K562 (cell line): Measurements from ENCODE around the gene SLC49A3. TPM values are rescaled to one million over a fixed set of nuclear protein-coding genes. Genes with fewer than 3 reads are reported as not detected.

Source experiments
- ATAC-seq: fragments of 200-7000 bp; cut with Tn5 transposase; 3 replicates; pipeline ENCODE4 v1.9.1; 2020; ENCODE audit warnings: moderate library complexity
- BruUV-seq: library from RNA; stranded (reverse); fragments of 400-500 nt; replicated peaks from 2 replicates; lab custom pipeline; 2021; lab: Mats Ljungman, UMichigan
- CTCF ChIA-PET: fragments of 300-600 bp; formaldehyde crosslinking; extraction: SDS; loops from one replicate; lab custom pipeline; 2021; ENCODE audit warnings: low intra/inter-chr PET ratio; lab: Yijun Ruan, JAX
- POLR2A ChIA-PET: fragments of 300-600, 350-650 bp; sonication (Branson Sonifier 250); formaldehyde crosslinking; extraction: SDS; loops from one replicate; lab custom pipeline; 2021; ENCODE audit warnings: antibody characterized with exemption, inconsistent platforms; lab: Yijun Ruan, JAX
- DNase-seq, 4 experiments: peaks; one replicate each; pipeline versions ENCODE4 v3.0.0 to v3.0.0-alpha.2; 2011 to 2018; ENCODE audit warnings: low spot score in 3 of 4, mixed read lengths in 3 of 4; ENCODE audit errors: extremely low read depth in 1 of 4
- FAIRE-seq: peaks from 2 replicates; lab custom pipeline; 2011; peaks lifted over from hg19 to GRCh38; lab: Jason Lieb, UNC
- H2AFZ ChIP-seq: 2 replicates; pipeline ENCODE4 v1.6.0; 2011; ENCODE audit warnings: low read depth, low read length, control low read depth, inconsistent platforms
- H3K27ac ChIP-seq: fragments of 200-600 bp; 3 replicates; pipeline ENCODE4 v1.8.0; 2011; ENCODE audit warnings: low read depth, mild to moderate bottlenecking, control low read depth, inconsistent platforms, low read length, moderate library complexity, mixed read lengths; ENCODE audit errors: extremely low read depth
- H3K27me3 ChIP-seq, 2 experiments: fragments of 300-600 bp in 1 of 2; 2 replicates in 1 of 2; 3 replicates in 1 of 2; pipeline versions ENCODE4 v1.6.0 to v1.8.0; 2011; ENCODE audit warnings: inconsistent platforms in 2 of 2, low read length in 2 of 2, mild to moderate bottlenecking in 1 of 2, mixed read lengths in 1 of 2, moderate library complexity in 1 of 2; ENCODE audit not compliant: control insufficient read depth in 2 of 2, insufficient read depth in 2 of 2
- H3K36me3 ChIP-seq: fragments of 300-600 bp; 3 replicates; pipeline ENCODE4 v1.8.0; 2011; ENCODE audit warnings: mild to moderate bottlenecking, low read length, inconsistent platforms; ENCODE audit not compliant: control insufficient read depth, insufficient read depth
- H3K4me1 ChIP-seq, 2 experiments: fragments of 200-600 bp in 1 of 2; replicated peaks in 1 of 2; 2 replicates in 1 of 2; 3 replicates in 1 of 2; pipeline versions ENCODE4 v1.5.1 to v1.8.0; 2011; ENCODE audit warnings: inconsistent platforms in 2 of 2, low read length in 2 of 2, mild to moderate bottlenecking in 1 of 2, mixed read lengths in 1 of 2, moderate library complexity in 1 of 2; ENCODE audit not compliant: control insufficient read depth in 2 of 2, insufficient read depth in 2 of 2
- H3K4me2 ChIP-seq: 2 replicates; pipeline ENCODE4 v1.6.1; 2011; ENCODE audit warnings: low read length, control low read depth, inconsistent platforms, mixed read lengths; ENCODE audit not compliant: insufficient read depth
- H3K4me3 ChIP-seq: fragments of 200-600 bp; sonication (generic), shearing (Covaris generic); 2 replicates; pipeline ENCODE4 v1.5.1; 2016; ENCODE audit warnings: control low read depth, inconsistent platforms
- H3K79me2 ChIP-seq: fragments of 200-600 bp; 3 replicates; pipeline ENCODE4 v1.8.0; 2011; ENCODE audit warnings: low read length, inconsistent platforms; ENCODE audit not compliant: control insufficient read depth, insufficient read depth
- H3K9ac ChIP-seq, 2 experiments: 2 replicates each; pipeline versions ENCODE4 v1.6.0 to v1.6.1; 2011; ENCODE audit warnings: low read depth in 2 of 2, low read length in 2 of 2, control low read depth in 1 of 2, inconsistent platforms in 1 of 2, mild to moderate bottlenecking in 1 of 2, mixed read lengths in 1 of 2; ENCODE audit not compliant: insufficient read depth in 1 of 2
- H3K9me1 ChIP-seq: one replicate; pipeline ENCODE4 v1.6.0; 2011; ENCODE audit warnings: inconsistent platforms, mild to moderate bottlenecking, low read length, moderate library complexity; ENCODE audit not compliant: control insufficient read depth, insufficient read depth
- H3K9me3 ChIP-seq: replicated peaks from 2 replicates; pipeline ENCODE4 v1.5.1; 2011; ENCODE audit warnings: low read depth, low read length, inconsistent platforms; ENCODE audit not compliant: control insufficient read depth, insufficient read depth
- H4K20me1 ChIP-seq: replicated peaks from 2 replicates; pipeline ENCODE4 v1.6.1; 2011; ENCODE audit warnings: low read length, inconsistent platforms, mixed read lengths; ENCODE audit not compliant: control insufficient read depth, insufficient read depth
- BRD9 ChIP-seq: fragments of 450-650 bp; IDR thresholded peaks from 2 replicates; pipeline ENCODE4 v1.6.1; 2018; ENCODE audit warnings: low read depth; ENCODE audit not compliant: partially characterized antibody
- CREBBP ChIP-seq: IDR thresholded peaks from one replicate; pipeline ENCODE4 v1.6.1; 2012; ENCODE audit warnings: low read depth, mild to moderate bottlenecking, control low read depth, inconsistent platforms, low read length
- HNRNPH1 ChIP-seq: fragments of 200-400 bp; formaldehyde crosslinking; optimal IDR thresholded peaks from 2 replicates; pipeline ENCODE3; 2017; ENCODE audit warnings: low read depth, mild to moderate bottlenecking, low read length, moderate library complexity
- SP1 ChIP-seq: sonication (generic); formaldehyde crosslinking; IDR thresholded peaks from 2 replicates; pipeline ENCODE4 v1.8.1; 2022; ENCODE audit warnings: mild to moderate bottlenecking, missing genetic modification reagents
- STAT5A ChIP-seq: IDR thresholded peaks from 2 replicates; pipeline ENCODE4 v1.6.1; 2012; ENCODE audit warnings: low read length, inconsistent platforms, borderline replicate concordance
- TAF1 ChIP-seq: IDR thresholded peaks from 2 replicates; pipeline ENCODE4 v1.6.1; 2011; ENCODE audit warnings: mild to moderate bottlenecking, low read length, moderate library complexity; ENCODE audit not compliant: insufficient read depth, control insufficient read depth, severe bottlenecking; ENCODE audit errors: extremely low read depth
- TCFL5 ChIP-seq: fragments of 250-450 bp; sonication (Bioruptor Pico); conservative IDR thresholded peaks from 2 replicates; pipeline ENCODE4 v1.6.1; 2021; ENCODE audit warnings: mild to moderate bottlenecking, moderate library complexity, matching md5 sums
- THRAP3 ChIP-seq: fragments of 450-650 bp; IDR thresholded peaks from 2 replicates; pipeline ENCODE4 v1.6.1; 2016; ENCODE audit warnings: mild to moderate bottlenecking, inconsistent platforms, borderline replicate concordance
- VEZF1 ChIP-seq: fragments of 200-800 bp; sonication (Bioruptor generic); IDR thresholded peaks from 2 replicates; pipeline ENCODE4 v1.6.1; 2017; ENCODE audit warnings: missing genetic modification characterization, missing compliant biosample characterization
- ZNF217 ChIP-seq: sonication (generic); formaldehyde crosslinking; IDR thresholded peaks from 2 replicates; pipeline ENCODE4 v1.8.0; 2022; ENCODE audit warnings: mild to moderate bottlenecking, missing genetic modification reagents
- ZNF830 ChIP-seq: fragments of 250-450 bp; sonication (Bioruptor Pico); IDR thresholded peaks from 2 replicates; pipeline ENCODE4 v1.5.0; 2021; ENCODE audit warnings: mild to moderate bottlenecking
- WGBS: fragments of 100-300 bp; shearing (Covaris generic); methylation state at CpG from one replicate; pipeline ENCODE4 v1.1.6; 2016; ENCODE audit warnings: low coverage, mixed read lengths; ENCODE audit not compliant: insufficient coverage; ENCODE audit errors: missing lambda C conversion rate; 5-methylcytosine and 5-hydroxymethylcytosine counted together
- in situ Hi-C: fragments of 300-500 bp; cut with MboI; formaldehyde crosslinking; loops from 4 replicates; pipeline ENCODE4 v1.15.0; 2018; ENCODE audit warnings: inconsistent platforms, mixed read lengths
- intact Hi-C: fragments of 100-400 bp; cut with micrococcal nuclease; formaldehyde crosslinking; loops from 2 replicates; pipeline ENCODE4 v1.14.2; 2022
- polyA plus RNA-seq, 8 experiments: library from polyadenylated mRNA; depleted of rRNA in 4 of 8; stranded (reverse) in 5 of 8; unstranded in 3 of 8; fragments of >200 nt; fragmentation: Nextera tagmentation in 2 of 8; fragmentation: Illumina TruSeq in 1 of 8; extraction: Ambion mirVana in 2 of 8; extraction: Trizol in 1 of 8; gene quantifications; 2 replicates each; pipeline versions ENCODE4 v1.2.1 to v1.2.3, GENCODE V29; 2011 to 2014; ENCODE audit warnings: inconsistent platforms in 1 of 8, missing spikeins in 1 of 8
- total RNA-seq, 7 experiments: library from RNA; depleted of rRNA in 6 of 7; stranded (reverse); fragments of >200 nt in 6 of 7; fragmentation: Illumina TruSeq in 2 of 7; extraction: Trizol in 2 of 7; gene quantifications; 2 replicates each; pipeline versions ENCODE4 v1.2.1 to v1.2.3, GENCODE V29; 2011 to 2021; ENCODE audit warnings: low replicate concordance in 1 of 7
- TF ChIP-seq, protein P1 (sequence below): fragments of 250-450 bp; sonication (Bioruptor Pico); IDR thresholded peaks from 2 replicates; pipeline ENCODE4 v1.9.0; 2021; ENCODE audit warnings: mild to moderate bottlenecking, inconsistent platforms
- TF ChIP-seq, protein P2 (sequence below): IDR thresholded peaks from 3 replicates; pipeline ENCODE4 v1.6.1; 2011; ENCODE audit warnings: borderline replicate concordance, mild to moderate bottlenecking, moderate library complexity; ENCODE audit not compliant: insufficient read length; ENCODE audit errors: extremely low read depth

The SLC49A3 gene
- total and polyA plus RNA-seq, 9 of the 15 experiments (the other 6 are each of a cell fraction or from before 2014, with no cell fraction given) = 0.24 to 0.41 TPM; not detected in 7

DNA sequence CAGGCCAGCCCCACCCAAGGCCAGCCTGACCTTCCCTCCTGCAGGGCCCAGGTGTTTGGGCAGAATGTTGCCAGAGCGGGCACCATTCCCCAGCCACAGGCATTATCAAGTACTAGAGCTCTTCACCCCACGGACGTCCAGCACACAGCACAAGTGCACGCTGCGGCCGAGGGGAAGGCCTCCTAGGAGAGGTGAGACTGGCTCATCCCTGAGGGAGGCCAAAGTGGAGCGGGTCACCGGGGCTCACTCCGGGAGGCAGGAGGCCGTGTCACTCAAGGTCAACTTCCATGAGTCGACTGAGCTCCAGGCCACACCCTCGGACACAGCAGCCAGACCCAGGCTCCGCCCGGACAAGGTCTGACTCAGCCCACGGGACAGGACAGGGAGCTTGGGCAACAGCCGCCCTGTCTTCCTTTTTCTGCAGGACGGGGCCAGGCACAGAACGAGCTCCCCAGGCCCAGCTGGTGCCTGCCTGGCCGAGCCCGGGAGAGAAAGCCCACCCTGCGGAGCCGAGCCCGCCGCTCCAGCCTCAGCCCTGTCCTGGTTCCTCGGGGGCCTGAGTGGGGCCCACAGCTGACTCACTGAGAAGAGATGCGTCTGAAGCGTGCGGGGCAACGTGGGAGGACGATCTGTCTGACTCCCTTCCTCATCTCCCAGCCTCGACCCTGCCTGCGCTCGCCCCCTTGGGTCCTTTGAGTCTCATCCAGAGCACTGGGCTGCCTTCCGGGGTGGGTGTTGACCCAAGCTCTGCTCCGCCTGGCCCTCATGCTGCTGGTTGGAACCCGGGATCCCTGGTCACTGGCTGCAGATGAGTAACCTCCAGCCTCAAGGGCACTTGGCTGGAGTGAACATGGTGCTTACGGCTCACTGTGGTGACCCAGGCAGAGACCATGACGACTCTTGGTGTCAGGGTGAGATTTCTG is 1.6 kb downstream of the SLC49A3 start:
- TSS peak; percentile 87 for BruUV-seq
- Histone ChIP-seq H3K4me2 (peak overlapping the region; percentile 82), H2AFZ (peak overlapping the region; percentile 87), H3K4me1 (peaks cover 19 to 73% of the 10 kb centered on the region in 2 experiments), H3K79me2 (peaks cover 7% of the 10 kb centered on the region; the same call in 2 of the 3 replicates), H3K9me1 (no peaks in the 10 kb centered on the region), H3K27me3 (no peaks in the 10 kb centered on the region), H3K4me3 (peak overlapping the region; percentile 28), H3K9me3 (no peaks in the 10 kb centered on the region), H3K36me3 (no peaks in the 10 kb centered on the region), H3K9ac (peak overlapping the region; percentile 62 to 82), H4K20me1 (0 out of 2 replicates have a peak, but pooled peaks cover 4% of the 10 kb centered on the region), H3K27ac (peak overlapping the region; percentile 78)
- WGBS = 9% methylated on average over 37 of the region's 38 CpGs
- intact Hi-C loops = loop anchor here (1.0 to 10.0 kb wide), 3 partner anchors 18 to 297 kb away; partner anchors contain the start of genes IDUA and PCGF3
- POLR2A ChIA-PET = interaction anchor here (0.6 to 0.8 kb wide), 6 partner anchors 20 to 340 kb away, joined by 3 to 4 read pairs (median 3); no protein-coding TSS in a partner anchor
- in situ Hi-C loops = no loop called here
- ATAC-seq (peak; percentile 96), FAIRE-seq (peak; percentile 100), DNase-seq (peak; percentile 90 to 97 (median 93))
- CTCF ChIA-PET = no interaction called here
- TF ChIP-seq, protein P1, sequence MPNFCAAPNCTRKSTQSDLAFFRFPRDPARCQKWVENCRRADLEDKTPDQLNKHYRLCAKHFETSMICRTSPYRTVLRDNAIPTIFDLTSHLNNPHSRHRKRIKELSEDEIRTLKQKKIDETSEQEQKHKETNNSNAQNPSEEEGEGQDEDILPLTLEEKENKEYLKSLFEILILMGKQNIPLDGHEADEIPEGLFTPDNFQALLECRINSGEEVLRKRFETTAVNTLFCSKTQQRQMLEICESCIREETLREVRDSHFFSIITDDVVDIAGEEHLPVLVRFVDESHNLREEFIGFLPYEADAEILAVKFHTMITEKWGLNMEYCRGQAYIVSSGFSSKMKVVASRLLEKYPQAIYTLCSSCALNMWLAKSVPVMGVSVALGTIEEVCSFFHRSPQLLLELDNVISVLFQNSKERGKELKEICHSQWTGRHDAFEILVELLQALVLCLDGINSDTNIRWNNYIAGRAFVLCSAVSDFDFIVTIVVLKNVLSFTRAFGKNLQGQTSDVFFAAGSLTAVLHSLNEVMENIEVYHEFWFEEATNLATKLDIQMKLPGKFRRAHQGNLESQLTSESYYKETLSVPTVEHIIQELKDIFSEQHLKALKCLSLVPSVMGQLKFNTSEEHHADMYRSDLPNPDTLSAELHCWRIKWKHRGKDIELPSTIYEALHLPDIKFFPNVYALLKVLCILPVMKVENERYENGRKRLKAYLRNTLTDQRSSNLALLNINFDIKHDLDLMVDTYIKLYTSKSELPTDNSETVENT (CRISPR knock-in tag) = no peak
- TF ChIP-seq VEZF1 (no peak; the same call in 1 of the 2 replicates), ZNF830 (CRISPR knock-in tag) (no peak), CREBBP (no peak), SP1 (CRISPR knock-in tag) (no peak), ZNF217 (CRISPR knock-in tag) (no peak), BRD9 (no peak), STAT5A (no peak), THRAP3 (no peak), TCFL5 (CRISPR knock-in tag) (no peak), HNRNPH1 (no peak), TAF1 (peak; percentile 53)
- TF ChIP-seq, protein P2, sequence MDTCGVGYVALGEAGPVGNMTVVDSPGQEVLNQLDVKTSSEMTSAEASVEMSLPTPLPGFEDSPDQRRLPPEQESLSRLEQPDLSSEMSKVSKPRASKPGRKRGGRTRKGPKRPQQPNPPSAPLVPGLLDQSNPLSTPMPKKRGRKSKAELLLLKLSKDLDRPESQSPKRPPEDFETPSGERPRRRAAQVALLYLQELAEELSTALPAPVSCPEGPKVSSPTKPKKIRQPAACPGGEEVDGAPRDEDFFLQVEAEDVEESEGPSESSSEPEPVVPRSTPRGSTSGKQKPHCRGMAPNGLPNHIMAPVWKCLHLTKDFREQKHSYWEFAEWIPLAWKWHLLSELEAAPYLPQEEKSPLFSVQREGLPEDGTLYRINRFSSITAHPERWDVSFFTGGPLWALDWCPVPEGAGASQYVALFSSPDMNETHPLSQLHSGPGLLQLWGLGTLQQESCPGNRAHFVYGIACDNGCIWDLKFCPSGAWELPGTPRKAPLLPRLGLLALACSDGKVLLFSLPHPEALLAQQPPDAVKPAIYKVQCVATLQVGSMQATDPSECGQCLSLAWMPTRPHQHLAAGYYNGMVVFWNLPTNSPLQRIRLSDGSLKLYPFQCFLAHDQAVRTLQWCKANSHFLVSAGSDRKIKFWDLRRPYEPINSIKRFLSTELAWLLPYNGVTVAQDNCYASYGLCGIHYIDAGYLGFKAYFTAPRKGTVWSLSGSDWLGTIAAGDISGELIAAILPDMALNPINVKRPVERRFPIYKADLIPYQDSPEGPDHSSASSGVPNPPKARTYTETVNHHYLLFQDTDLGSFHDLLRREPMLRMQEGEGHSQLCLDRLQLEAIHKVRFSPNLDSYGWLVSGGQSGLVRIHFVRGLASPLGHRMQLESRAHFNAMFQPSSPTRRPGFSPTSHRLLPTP = no peak
